Trophoblast cell (in vitro differentiated cells and primary cell): ENCODE data around the gene ANKS1B.

ENCODE experiments used
- DNase-seq, 2 donors: peaks; one replicate each; pipeline ENCODE4 v3.0.0-alpha.2; 2016
- H2AFZ ChIP-seq: 2 replicates; pipeline ENCODE4 v1.6.1; 2013; ENCODE audit warnings: low read length, moderate library complexity, mild to moderate bottlenecking; ENCODE audit not compliant: insufficient read depth, poor library complexity
- H2AK5ac ChIP-seq: 2 replicates; pipeline ENCODE4 v1.6.1; 2013; ENCODE audit warnings: mild to moderate bottlenecking, low read length
- H2BK120ac ChIP-seq: 2 replicates; pipeline ENCODE4 v1.6.1; 2013; ENCODE audit warnings: low read length, mild to moderate bottlenecking, moderate library complexity; ENCODE audit not compliant: insufficient read depth, poor library complexity
- H2BK12ac ChIP-seq: 2 replicates; pipeline ENCODE4 v1.6.1; 2013; ENCODE audit warnings: mild to moderate bottlenecking, low read length, moderate library complexity
- H2BK5ac ChIP-seq: 2 replicates; pipeline ENCODE4 v1.6.1; 2013; ENCODE audit warnings: low read length, low read depth, moderate library complexity, mild to moderate bottlenecking; ENCODE audit not compliant: poor library complexity
- H3K14ac ChIP-seq: 2 replicates; pipeline ENCODE4 v1.6.1; 2013; ENCODE audit warnings: mild to moderate bottlenecking, low read length
- H3K18ac ChIP-seq: 2 replicates; pipeline ENCODE4 v1.6.1; 2013; ENCODE audit warnings: mild to moderate bottlenecking, low read length
- H3K23ac ChIP-seq: 2 replicates; pipeline ENCODE4 v1.6.1; 2013; ENCODE audit warnings: low read length
- H3K27ac ChIP-seq: 2 replicates; pipeline ENCODE4 v1.5.1; 2013; ENCODE audit warnings: low read depth, mild to moderate bottlenecking, inconsistent platforms, low read length, moderate library complexity
- H3K27me3 ChIP-seq: 2 replicates; pipeline ENCODE4 v1.6.1; 2013; ENCODE audit warnings: inconsistent platforms, mild to moderate bottlenecking, low read length, moderate library complexity; ENCODE audit not compliant: insufficient read depth
- H3K36me3 ChIP-seq, 2 experiments: 1 replicate in 1 of 2; 2 replicates in 1 of 2; pipeline ENCODE4 v1.6.1; 2013; ENCODE audit warnings: low read length in 2 of 2, mild to moderate bottlenecking in 2 of 2, moderate library complexity in 1 of 2; ENCODE audit not compliant: insufficient read depth in 2 of 2, control insufficient read depth in 1 of 2
- H3K4ac ChIP-seq: 2 replicates; pipeline ENCODE4 v1.6.1; 2013; ENCODE audit warnings: low read depth, mild to moderate bottlenecking, low read length, moderate library complexity
- H3K4me1 ChIP-seq, 2 experiments: 1 replicate in 1 of 2; 2 replicates in 1 of 2; pipeline ENCODE4 v1.6.1; 2013; ENCODE audit warnings: low read length in 2 of 2, mild to moderate bottlenecking in 2 of 2, moderate library complexity in 1 of 2; ENCODE audit not compliant: insufficient read depth in 2 of 2, control insufficient read depth in 1 of 2
- H3K4me2 ChIP-seq: 2 replicates; pipeline ENCODE4 v1.6.1; 2013; ENCODE audit warnings: inconsistent platforms, mild to moderate bottlenecking, low read length, moderate library complexity
- H3K4me3 ChIP-seq: 2 replicates; pipeline ENCODE4 v1.5.1; 2013; ENCODE audit warnings: mild to moderate bottlenecking, low read depth, low read length, inconsistent platforms
- H3K79me1 ChIP-seq: one replicate; pipeline ENCODE4 v1.6.1; 2013; ENCODE audit warnings: low read length
- H3K79me2 ChIP-seq: 2 replicates; pipeline ENCODE4 v1.6.1; 2013; ENCODE audit warnings: low read length, mild to moderate bottlenecking; ENCODE audit not compliant: control insufficient read depth, insufficient read depth, poor library complexity
- H3K9ac ChIP-seq: 2 replicates; pipeline ENCODE4 v1.6.1; 2013; ENCODE audit warnings: mild to moderate bottlenecking, low read length
- H3K9me3 ChIP-seq: 2 replicates; pipeline ENCODE4 v1.6.1; 2013; ENCODE audit warnings: low read depth, mild to moderate bottlenecking, control low read depth, inconsistent platforms, low read length; ENCODE audit not compliant: insufficient read depth
- H4K12ac ChIP-seq: 2 replicates; pipeline ENCODE4 v1.6.1; 2013; ENCODE audit warnings: low read depth, mild to moderate bottlenecking, low read length, moderate library complexity
- H4K8ac ChIP-seq: 2 replicates; pipeline ENCODE4 v1.6.1; 2013; ENCODE audit warnings: low read depth, mild to moderate bottlenecking, low read length, moderate library complexity
- H4K91ac ChIP-seq: one replicate; pipeline ENCODE4 v1.6.1; 2013; ENCODE audit warnings: low read depth, mild to moderate bottlenecking, low read length, moderate library complexity
- WGBS: extraction: QIAGEN DNeasy Blood & Tissue Kit; methylation state at CpG from one replicate; pipeline ENCODE4 v1.1.7; 2013; ENCODE audit warnings: missing lambda C conversion rate; ENCODE audit not compliant: insufficient read length, insufficient coverage; ENCODE audit errors: extremely low coverage; 5-methylcytosine and 5-hydroxymethylcytosine counted together

ANKS1B gene

DNA sequence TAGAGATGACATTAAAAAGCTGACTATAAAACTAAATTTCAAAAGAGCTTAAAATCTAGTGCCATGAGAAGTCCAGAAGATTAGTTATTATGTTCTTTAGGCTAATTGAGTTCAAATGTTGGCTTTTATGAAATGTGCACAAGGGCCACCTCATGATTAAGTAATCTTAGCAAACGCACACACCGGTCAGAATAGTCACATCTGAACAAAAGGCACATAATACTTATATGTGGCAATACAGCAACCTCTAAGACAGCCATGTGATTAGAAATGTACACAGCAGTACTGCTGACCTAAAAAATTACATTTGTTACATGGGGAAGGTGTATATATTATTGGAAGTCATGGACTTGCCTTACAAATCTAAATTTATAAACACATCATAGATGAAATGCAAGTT, 681.9 kb downstream of the ANKS1B start:
- no peak overlapping the region for H2AFZ ChIP-seq
- H3K36me3 ChIP-seq = no peaks in the 10 kb centered on the region
- H3K27ac ChIP-seq = no peak overlapping the region

DNA sequence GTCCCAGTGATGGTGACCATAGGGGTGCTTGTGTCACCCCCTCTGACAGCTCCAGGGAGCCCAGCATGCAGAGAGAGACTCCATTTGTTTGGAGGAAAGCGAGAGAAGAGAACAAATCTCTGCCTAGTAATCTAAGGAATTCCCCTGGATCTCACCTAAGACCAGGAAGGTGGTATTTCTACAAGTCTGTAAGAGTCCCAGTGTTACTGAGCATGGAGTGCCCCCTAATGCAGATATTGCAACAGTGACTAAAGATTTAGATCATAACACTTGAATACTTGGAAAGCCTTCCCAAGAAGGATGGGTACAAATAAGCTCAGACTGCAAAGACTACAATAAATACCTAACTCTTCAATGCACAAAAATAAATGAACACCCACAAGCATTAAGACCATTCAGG, 697.6 kb downstream of the ANKS1B start:
- no peak overlapping the region for H2BK5ac ChIP-seq
- H3K23ac ChIP-seq = no peak overlapping the region
- no CpG with 5 or more reads among the region's 1 CpG for WGBS
- no peak overlapping the region for H3K4me2 ChIP-seq
- H4K12ac ChIP-seq = no peak overlapping the region
- no peak overlapping the region for H3K4me3 ChIP-seq
- H4K91ac ChIP-seq = no peak overlapping the region
- no peaks in the 10 kb centered on the region for H3K27me3 ChIP-seq
- DNase-seq = no peak
- no peaks in the 10 kb centered on the region for H3K36me3 ChIP-seq
- H3K27ac ChIP-seq = no peak overlapping the region
- H2BK12ac ChIP-seq = no peak overlapping the region
- no peak overlapping the region for H4K8ac ChIP-seq
- H2AK5ac ChIP-seq = no peak overlapping the region
- H3K9me3 ChIP-seq = no peaks in the 10 kb centered on the region
- no peak overlapping the region for H3K14ac ChIP-seq
- H3K79me2 ChIP-seq = no peaks in the 10 kb centered on the region
- H3K4me1 ChIP-seq = no peaks in the 10 kb centered on the region
- H3K79me1 ChIP-seq = no peaks in the 10 kb centered on the region
- no peak overlapping the region for H3K9ac ChIP-seq
- H3K4ac ChIP-seq = no peak overlapping the region
- H3K18ac ChIP-seq = no peak overlapping the region
- no peak overlapping the region for H2AFZ ChIP-seq
- no peak overlapping the region for H2BK120ac ChIP-seq

More for the DNA sequence above, 681.9 kb downstream of the ANKS1B start:
- Histone ChIP-seq H3K27me3 (no peaks in the 10 kb centered on the region), H3K4me1 (no peaks in the 10 kb centered on the region), H3K23ac (no peak overlapping the region), H4K8ac (no peak overlapping the region), H3K79me1 (no peaks in the 10 kb centered on the region), H3K4ac (no peak overlapping the region), H3K79me2 (no peaks in the 10 kb centered on the region), H4K91ac (no peak overlapping the region), H2BK12ac (no peak overlapping the region), H3K9me3 (no peaks in the 10 kb centered on the region), H4K12ac (no peak overlapping the region), H2AK5ac (no peak overlapping the region), H2BK120ac (no peak overlapping the region), H3K9ac (no peak overlapping the region), H3K14ac (no peak overlapping the region), H3K18ac (no peak overlapping the region), H2BK5ac (no peak overlapping the region), H3K4me3 (no peak overlapping the region), H3K4me2 (no peak overlapping the region)
- no CpG with 5 or more reads among the region's 2 CpGs for WGBS
- no peak for DNase-seq

- Histone ChIP-seq H3K79me2 (no peaks in the 10 kb centered on the region), H3K4me1 (peaks cover 0 to 1% of the 10 kb centered on the region in 2 experiments), H4K91ac (no peak overlapping the region), H3K36me3 (no peaks in the 10 kb centered on the region), H3K4me3 (no peak overlapping the region), H4K8ac (no peak overlapping the region), H3K18ac (no peak overlapping the region), H2BK5ac (no peak overlapping the region), H3K23ac (no peak overlapping the region), H2BK12ac (no peak overlapping the region), H3K9ac (no peak overlapping the region), H3K9me3 (no peaks in the 10 kb centered on the region), H3K27ac (no peak overlapping the region), H2AK5ac (no peak overlapping the region), H2AFZ (no peak overlapping the region), H2BK120ac (no peak overlapping the region), H3K14ac (no peak overlapping the region), H3K4me2 (no peak overlapping the region), H3K4ac (no peak overlapping the region), H3K79me1 (no peaks in the 10 kb centered on the region), H3K27me3 (no peaks in the 10 kb centered on the region), H4K12ac (no peak overlapping the region)
- WGBS = no CpG with 5 or more reads among the region's 1 CpG
- DNase-seq = no peak
These were observed 700.6 kb downstream of the ANKS1B start for GRCh38 chr12:99284161-99284560.

DNA sequence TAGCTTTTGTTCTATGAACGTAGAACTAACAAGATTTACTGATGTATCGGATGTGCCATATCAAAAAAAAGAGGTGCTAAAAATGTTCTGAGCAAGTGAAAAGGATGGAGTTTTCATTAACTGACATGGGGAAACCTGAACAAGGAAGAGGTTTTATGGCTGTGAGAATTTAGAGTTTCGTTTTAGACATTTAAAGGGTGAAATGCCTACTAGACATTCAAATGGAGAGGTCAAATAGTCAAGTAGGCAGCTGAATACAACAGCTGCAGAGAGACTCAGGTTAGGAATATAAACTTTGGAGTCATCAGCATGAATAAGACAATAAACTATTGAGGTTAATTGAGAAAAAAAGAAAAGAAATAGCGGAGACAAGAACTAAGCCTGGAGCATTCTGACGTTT, 702.1 kb downstream of the ANKS1B start:
- no peak overlapping the region for H3K4me3 ChIP-seq
- no peak overlapping the region for H3K27ac ChIP-seq
- no peaks in the 10 kb centered on the region for H3K9me3 ChIP-seq
- H3K9ac ChIP-seq = no peak overlapping the region
- no peak overlapping the region for H2AFZ ChIP-seq
- no peak overlapping the region for H2AK5ac ChIP-seq
- H3K18ac ChIP-seq = no peak overlapping the region
- H3K4me1 ChIP-seq = peaks cover 0 to 1% of the 10 kb centered on the region in 2 experiments
- no peak overlapping the region for H4K8ac ChIP-seq
- no peak overlapping the region for H3K14ac ChIP-seq
- no peak overlapping the region for H3K23ac ChIP-seq
- no peak overlapping the region for H2BK12ac ChIP-seq
- DNase-seq = no peak
- H3K79me1 ChIP-seq = no peaks in the 10 kb centered on the region
- no peak overlapping the region for H2BK120ac ChIP-seq
- H3K4me2 ChIP-seq = no peak overlapping the region
- no peaks in the 10 kb centered on the region for H3K36me3 ChIP-seq
- H3K4ac ChIP-seq = no peak overlapping the region
- no peak overlapping the region for H4K12ac ChIP-seq
- no CpG with 5 or more reads among the region's 5 CpGs for WGBS
- H3K79me2 ChIP-seq = no peaks in the 10 kb centered on the region
- H4K91ac ChIP-seq = no peak overlapping the region
- no peaks in the 10 kb centered on the region for H3K27me3 ChIP-seq
- H2BK5ac ChIP-seq = no peak overlapping the region
